Measurements from ENCODE around the gene PWWP2B. TPM values are rescaled to one million over a fixed set of nuclear protein-coding genes. Genes with fewer than 3 reads are reported as not detected.

PWWP2B gene
- total and polyA plus RNA-seq, 2 donors (not counting 3 experiments of a cell fraction or from before 2014, with no cell fraction given) = 4.6 to 11.8 TPM

GRCh38 chr10:132423966-132424861 lies 27.2 kb downstream of the PWWP2B start:
- Histone ChIP-seq H3K27me3 (ENCODE audit: control insufficient read depth in 2 of 2, insufficient read depth in 2 of 2, low read length in 2 of 2) (no peaks in the 10 kb centered on the region), H3K4me1 (ENCODE audit: control insufficient read depth, extremely low read depth, insufficient read depth, low read length) (peaks cover 7% of the 10 kb centered on the region), H3K4me3 (replicated peaks in 1 of 3; ENCODE audit: insufficient read depth in 1 of 3, low read depth in 1 of 3, low read length in 3 of 3) (no peak overlapping the region), H4K20me1 (replicated peaks; ENCODE audit: control insufficient read depth, extremely low read depth, insufficient read depth, low read length) (no peaks in the 10 kb centered on the region), H3K9ac (replicated peaks; ENCODE audit: extremely low read depth, insufficient read depth, low read length) (no peak overlapping the region), H3K9me3 (replicated peaks; ENCODE audit: control insufficient read depth, insufficient read depth, low read length) (no peaks in the 10 kb centered on the region), H3K36me3 (ENCODE audit: control insufficient read depth in 2 of 2, extremely low read depth in 1 of 2, insufficient read depth in 2 of 2, low read length in 2 of 2) (no peaks in the 10 kb centered on the region), H3K79me2 (ENCODE audit: control insufficient read depth, insufficient read depth, low read length) (no peaks in the 10 kb centered on the region), H2AFZ (ENCODE audit: low read depth, low read length) (no peak overlapping the region), H3K27ac (ENCODE audit: insufficient read depth, low read depth, low read length) (no peak overlapping the region), H3K9me1 (replicated peaks; ENCODE audit: control insufficient read depth, extremely low read depth, insufficient read depth, low read length) (no peaks in the 10 kb centered on the region), H3K4me2 (ENCODE audit: insufficient read depth, low read length) (no peak overlapping the region)
- CTCF ChIA-PET = no interaction called here
- no TSS peak for BruUV-seq (replicated peaks)
- intact Hi-C loops (cut with micrococcal nuclease) = no loop called here
- dilution Hi-C loops (cut with MboI; ENCODE audit: extremely low pct_ligation_motif_present, low sequenced_read_pairs) = no loop called here
- DNase-seq (ENCODE audit: low read depth, low spot score) (no peak), FAIRE-seq (no peak)
- TF ChIP-seq POLR2A (IDR thresholded peaks at IDR 0.05; ENCODE audit: low read depth, low read length) = no peak
- POLR2A ChIA-PET = no interaction called here

GRCh38 chr10:132425029-132425756 lies 28.2 kb downstream of the PWWP2B start:
- POLR2A ChIA-PET = no interaction called here
- H3K79me2 ChIP-seq (ENCODE audit: control insufficient read depth, insufficient read depth, low read length) = no peaks in the 10 kb centered on the region
- no peak for FAIRE-seq
- no peak overlapping the region for H3K9ac ChIP-seq (replicated peaks; ENCODE audit: extremely low read depth, insufficient read depth, low read length)
- H3K36me3 ChIP-seq (ENCODE audit: control insufficient read depth in 2 of 2, extremely low read depth in 1 of 2, insufficient read depth in 2 of 2, low read length in 2 of 2) = no peaks in the 10 kb centered on the region
- no peak overlapping the region for H3K4me2 ChIP-seq (ENCODE audit: insufficient read depth, low read length)
- CTCF ChIA-PET = no interaction called here
- no peaks in the 10 kb centered on the region for H4K20me1 ChIP-seq (replicated peaks; ENCODE audit: control insufficient read depth, extremely low read depth, insufficient read depth, low read length)
- no peak overlapping the region for H2AFZ ChIP-seq (ENCODE audit: low read depth, low read length)
- no peak overlapping the region for H3K4me3 ChIP-seq (replicated peaks in 1 of 3; ENCODE audit: insufficient read depth in 1 of 3, low read depth in 1 of 3, low read length in 3 of 3)
- H3K27ac ChIP-seq (ENCODE audit: insufficient read depth, low read depth, low read length) = no peak overlapping the region
- TF ChIP-seq MAX (IDR thresholded peaks at IDR 0.05; ENCODE audit: insufficient read depth, insufficient read length) = peak; percentile 46
- no peak for TF ChIP-seq EZH2 (IDR thresholded peaks at IDR 0.05; ENCODE audit: borderline replicate concordance, low read depth, low read length, severe bottlenecking)
- no peak for TF ChIP-seq FOS (IDR thresholded peaks at IDR 0.05; ENCODE audit: borderline replicate concordance, insufficient read depth, low read length)
- TF ChIP-seq MYC (IDR thresholded peaks at IDR 0.05; ENCODE audit: low read depth, low read length) = no peak
- DNase-seq (ENCODE audit: low read depth, low spot score) = no peak
- no peaks in the 10 kb centered on the region for H3K9me1 ChIP-seq (replicated peaks; ENCODE audit: control insufficient read depth, extremely low read depth, insufficient read depth, low read length)
- no peaks in the 10 kb centered on the region for H3K9me3 ChIP-seq (replicated peaks; ENCODE audit: control insufficient read depth, insufficient read depth, low read length)
- dilution Hi-C loops (cut with MboI; ENCODE audit: extremely low pct_ligation_motif_present, low sequenced_read_pairs) (no loop called here), intact Hi-C loops (cut with micrococcal nuclease) (no loop called here)
- peaks cover 7% of the 10 kb centered on the region for H3K4me1 ChIP-seq (ENCODE audit: control insufficient read depth, extremely low read depth, insufficient read depth, low read length)
- H3K27me3 ChIP-seq (ENCODE audit: control insufficient read depth in 2 of 2, insufficient read depth in 2 of 2, low read length in 2 of 2) = no peaks in the 10 kb centered on the region
- no TSS peak for BruUV-seq (replicated peaks)
